Right atrium auricular region (tissue), 2 donors: ENCODE measurements around the gene FUZ. TPM values are rescaled to one million over a fixed set of nuclear protein-coding genes. Genes with fewer than 3 reads are reported as not detected.

Experiments used
- DNase-seq: peaks from one replicate; pipeline ENCODE4 v3.0.0-alpha.2; 2019; ENCODE audit warnings: low spot score
- H3K27ac ChIP-seq, 2 donors: fragments of 200-600 bp; sonication (generic); 1 replicate in 1 of 2; 2 replicates in 1 of 2; pipeline ENCODE4 v1.5.1; 2016 to 2019
- H3K27me3 ChIP-seq, 2 donors: fragments of 200-600 bp; sonication (generic); one replicate each; pipeline versions ENCODE4 v1.5.1 to v1.6.0; 2017 to 2019
- H3K36me3 ChIP-seq: fragments of 200-600 bp; sonication (generic); one replicate; pipeline ENCODE4 v1.5.1; 2016
- H3K4me1 ChIP-seq, 2 donors: fragments of 200-600 bp; sonication (generic); one replicate each; pipeline versions ENCODE4 v1.5.1 to v1.6.0; 2017 to 2019
- H3K4me3 ChIP-seq, 2 donors: fragments of 200-600 bp; sonication (generic); 1 replicate in 1 of 2; 2 replicates in 1 of 2; pipeline ENCODE4 v1.5.1; 2017 to 2019; ENCODE audit warnings: mild to moderate bottlenecking in 1 of 2, moderate library complexity in 1 of 2
- H3K9me3 ChIP-seq, 2 donors: fragments of 200-600 bp; sonication (generic); one replicate each; pipeline ENCODE4 v1.5.1; 2019
- CTCF ChIP-seq, 2 donors: fragments of 200-600 bp; sonication (generic); IDR thresholded peaks; one replicate each; pipeline ENCODE4 v1.5.1; 2019; ENCODE audit warnings: antibody characterized with exemption in 2 of 2
- total RNA-seq, 2 donors: library from RNA; depleted of rRNA; stranded (reverse); fragments of >200 nt; gene quantifications; one replicate each; pipeline ENCODE4 v1.1.0, GENCODE V29; 2016

FUZ gene
- total RNA-seq, 2 donors from 2014 or later, result 18.5 to 22.5 TPM

GRCh38 chr19:49830766-49831165 is 17.7 kb upstream of the FUZ start:
- Histone ChIP-seq H3K4me1 (peaks cover 0 to 3% of the 10 kb centered on the region in 2 donors), H3K27ac (no peak overlapping the region)

GRCh38 chr19:49829721-49830120 is 16.6 kb upstream of the FUZ start:
- no peaks in the 10 kb centered on the region for H3K9me3 ChIP-seq
- H3K4me3 ChIP-seq, result no peak overlapping the region
- H3K36me3 ChIP-seq, result peaks cover 57% of the 10 kb centered on the region
- no peak for TF ChIP-seq CTCF (IDR thresholded peaks at IDR 0.05)
- H3K27me3 ChIP-seq, result no peaks in the 10 kb centered on the region
- DNase-seq, result no peak
- H3K4me1 ChIP-seq, result peaks cover 0 to 6% of the 10 kb centered on the region in 2 donors
- H3K27ac ChIP-seq, result no peak overlapping the region

More at GRCh38 chr19:49830766-49831165, 17.7 kb upstream of the FUZ start:
- DNase-seq, result no peak
- Histone ChIP-seq H3K27me3 (no peaks in the 10 kb centered on the region), H3K4me3 (no peak overlapping the region), H3K9me3 (no peaks in the 10 kb centered on the region), H3K36me3 (peaks cover 67% of the 10 kb centered on the region)
- TF ChIP-seq CTCF (IDR thresholded peaks at IDR 0.05), result no peak

- H3K9me3 ChIP-seq, result no peaks in the 10 kb centered on the region
- H3K27ac ChIP-seq, result no peak overlapping the region
- TF ChIP-seq CTCF (IDR thresholded peaks at IDR 0.05), result no peak
- peaks cover 54% of the 10 kb centered on the region for H3K36me3 ChIP-seq
- H3K27me3 ChIP-seq, result no peaks in the 10 kb centered on the region
- peaks cover 0 to 6% of the 10 kb centered on the region in 2 donors for H3K4me1 ChIP-seq
- H3K4me3 ChIP-seq, result no peak overlapping the region
- DNase-seq, result no peak
These were observed 16.1 kb upstream of the FUZ start for GRCh38 chr19:49829200-49829599.

- Histone ChIP-seq H3K9me3 (no peaks in the 10 kb centered on the region), H3K4me3 (no peak overlapping the region), H3K27ac (no peak overlapping the region), H3K27me3 (no peaks in the 10 kb centered on the region), H3K36me3 (peaks cover 47% of the 10 kb centered on the region), H3K4me1 (peaks cover 0 to 6% of the 10 kb centered on the region in 2 donors)
- DNase-seq, result no peak
- no peak for TF ChIP-seq CTCF (IDR thresholded peaks at IDR 0.05)
These were observed 13.9 kb upstream of the FUZ start for GRCh38 chr19:49827034-49827433.

- H3K4me1 ChIP-seq, result peaks cover 0 to 21% of the 10 kb centered on the region in 2 donors
- TF ChIP-seq CTCF (IDR thresholded peaks at IDR 0.05), result no peak
- no peaks in the 10 kb centered on the region for H3K27me3 ChIP-seq
- no peak overlapping the region for H3K4me3 ChIP-seq
- H3K9me3 ChIP-seq, result no peaks in the 10 kb centered on the region
- H3K27ac ChIP-seq, result no peak overlapping the region
- DNase-seq, result no peak
- peaks cover 25% of the 10 kb centered on the region for H3K36me3 ChIP-seq
These were observed 11.6 kb upstream of the FUZ start for GRCh38 chr19:49824662-49825061.

GRCh38 chr19:49823472-49823871 is 10.4 kb upstream of the FUZ start:
- no peaks in the 10 kb centered on the region for H3K9me3 ChIP-seq
- no peak for DNase-seq
- no peak overlapping the region for H3K4me3 ChIP-seq
- H3K36me3 ChIP-seq, result peaks cover 18% of the 10 kb centered on the region
- TF ChIP-seq CTCF (IDR thresholded peaks at IDR 0.05), result no peak
- no peak overlapping the region for H3K27ac ChIP-seq
- H3K4me1 ChIP-seq, result peaks cover 0 to 33% of the 10 kb centered on the region in 2 donors
- H3K27me3 ChIP-seq, result no peaks in the 10 kb centered on the region
